ENCODE measurements around the gene FIGNL2. TPM values are rescaled to one million over a fixed set of nuclear protein-coding genes. Genes with fewer than 3 reads are reported as not detected.

The FIGNL2 gene
- total and polyA plus RNA-seq, 9 of the 15 experiments (the other 6 are each of a cell fraction or from before 2014, with no cell fraction given): 0.01 TPM; not detected in 8

GRCh38 chr12:51840966-51841365 lies 7.6 kb downstream of the FIGNL2 start (continued):
- no peak for TF ChIP-seq ESRRA (IDR thresholded peaks at IDR 0.05; ENCODE audit: borderline replicate concordance, low read depth)
- no peak for TF ChIP-seq ZNF395 (CRISPR knock-in tag; IDR thresholded peaks at IDR 0.05)
- no peak for TF ChIP-seq MITF (IDR thresholded peaks at IDR 0.05)
- TF ChIP-seq SNIP1 (IDR thresholded peaks at IDR 0.05; ENCODE audit: low read depth): no peak
- TF ChIP-seq ZNF764 (CRISPR knock-in tag; IDR thresholded peaks at IDR 0.05; ENCODE audit: low read depth): no peak
- no peak for TF ChIP-seq MCM7 (IDR thresholded peaks at IDR 0.05)
- TF ChIP-seq RBFOX2 (IDR thresholded peaks at IDR 0.05; ENCODE audit: low read depth, low read length): no peak
- TF ChIP-seq LARP7 (IDR thresholded peaks at IDR 0.05): no peak
- TF ChIP-seq ATF4 (CRISPR knock-in tag; IDR thresholded peaks at IDR 0.05): no peak
- no peak for TF ChIP-seq STAT5B (CRISPR knock-in tag; IDR thresholded peaks at IDR 0.05)

Measured in K562 (cell line).